ENCODE measurements around the gene GLA.
A peak's percentile ranks its signal among the peaks of the same experiment; 100 is the strongest.

Gene GLA

DNA sequence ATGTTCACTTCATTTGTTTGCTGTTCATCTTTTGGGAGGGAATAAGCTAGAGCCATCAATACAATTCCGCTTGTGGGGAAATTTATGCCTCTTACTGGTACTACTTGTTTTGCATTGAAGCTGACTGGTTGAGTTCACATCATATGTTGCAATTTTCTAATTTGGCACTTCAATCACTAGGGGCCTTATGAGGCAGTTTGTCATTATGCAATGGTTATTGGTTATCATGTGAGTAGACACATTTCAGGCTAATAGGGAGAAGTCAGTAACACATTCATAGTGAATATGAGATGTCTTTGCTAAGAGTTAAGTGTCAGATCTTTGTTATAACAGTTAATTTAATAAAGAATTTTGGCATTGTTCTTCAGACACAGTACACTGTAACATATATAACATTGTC, 11.9 kb downstream of the GLA start:
- no peak for DNase-seq (ENCODE audit: low read depth)

DNA sequence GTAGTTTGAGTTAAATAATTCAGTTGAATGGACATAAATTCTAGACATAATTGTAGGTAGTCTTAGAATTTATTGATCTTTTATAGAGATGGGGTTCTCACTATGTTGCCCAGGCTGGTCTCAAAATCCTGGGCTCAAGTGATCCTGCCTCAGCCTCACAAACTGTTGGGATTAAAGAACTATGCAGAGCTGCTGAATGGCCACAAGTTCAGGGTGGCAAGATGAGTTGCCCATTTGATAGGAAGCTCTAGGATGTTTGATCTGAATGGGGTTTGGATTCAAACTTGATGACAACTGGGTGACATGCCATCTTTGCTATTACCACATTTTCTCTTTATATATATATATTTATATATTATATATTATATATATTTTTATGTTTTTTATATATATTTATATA, 13.4 kb downstream of the GLA start:
- DNase-seq (ENCODE audit: low read depth): no peak

DNA sequence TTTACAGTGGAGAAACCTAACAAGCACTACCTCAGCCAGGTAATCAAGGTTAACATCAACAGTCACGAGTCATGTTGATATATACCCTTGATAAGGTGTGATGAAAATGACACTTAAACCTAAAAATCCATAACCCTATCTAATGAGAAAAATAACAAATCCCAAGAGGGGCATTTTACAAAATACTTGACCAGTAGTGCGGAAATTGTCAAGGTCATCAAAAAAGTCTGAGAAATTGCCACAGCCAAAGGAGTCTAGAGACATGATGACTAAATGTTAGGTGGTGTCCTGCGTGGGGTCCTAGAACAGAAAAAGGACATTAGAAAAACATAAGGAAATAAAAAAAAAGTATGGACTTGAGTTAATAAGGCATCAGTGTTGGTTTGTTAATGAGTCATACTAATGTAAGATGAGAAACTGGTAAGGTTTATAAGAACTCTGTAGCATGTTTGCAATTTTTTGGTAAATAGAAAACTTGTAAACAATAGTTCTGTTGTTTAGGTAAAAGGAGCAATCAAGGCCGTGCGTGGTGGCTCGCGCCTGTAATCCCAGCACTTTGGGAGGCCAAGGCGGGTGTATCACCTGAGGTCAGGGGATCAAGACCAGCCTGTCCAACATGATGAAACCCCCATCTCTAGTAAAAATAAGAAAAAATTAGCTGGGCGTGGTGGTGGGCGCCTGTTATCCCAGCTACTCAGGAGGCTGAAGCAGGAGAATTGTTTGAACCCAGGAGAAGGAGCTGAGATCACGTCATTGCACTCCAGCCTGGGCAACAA, 14.0 kb downstream of the GLA start:
- no peak for DNase-seq (ENCODE audit: low read depth)

GRCh38 chrX:101391831-101392230, 15.9 kb downstream of the GLA start:
- DNase-seq (ENCODE audit: low read depth): no peak

DNA sequence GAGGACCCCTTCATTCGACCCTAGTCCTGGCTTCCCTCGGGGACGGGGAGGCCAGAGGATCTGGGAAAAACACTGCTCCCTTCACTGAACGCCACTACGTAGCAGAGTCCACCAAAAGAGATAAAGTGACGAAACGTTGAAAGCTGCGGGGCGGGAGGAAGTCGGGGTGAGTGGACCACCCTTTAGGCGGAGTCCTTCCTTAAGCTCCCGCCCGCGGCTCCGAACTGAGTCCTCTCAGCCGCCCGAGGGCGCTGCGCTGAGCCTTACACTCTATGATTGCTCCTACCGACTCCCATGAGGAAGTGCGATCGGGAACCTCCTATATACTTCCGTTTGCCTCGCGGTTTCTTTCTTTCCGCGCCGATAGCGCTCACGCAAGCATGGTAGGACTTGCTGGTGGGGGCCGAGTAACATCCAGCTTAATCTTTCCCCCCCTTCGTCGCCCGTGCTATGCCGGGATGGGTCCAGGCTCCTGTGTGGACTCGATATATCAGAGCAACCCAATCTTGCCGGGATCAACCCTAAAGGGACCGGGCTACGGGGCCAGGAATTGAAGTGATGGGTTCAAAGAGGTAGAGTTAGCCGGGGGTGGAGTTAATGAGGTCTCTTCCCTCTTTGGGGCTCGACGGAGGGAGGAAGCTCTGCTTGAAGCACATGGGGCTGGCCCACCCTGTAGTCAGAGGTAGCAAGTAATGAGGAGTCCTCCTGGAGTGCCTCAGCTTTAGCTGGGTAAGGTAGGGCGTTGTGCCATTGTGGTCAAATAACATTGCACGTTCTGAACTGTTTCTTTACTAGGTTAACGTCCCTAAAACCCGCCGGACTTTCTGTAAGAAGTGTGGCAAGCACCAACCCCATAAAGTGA, 16.8 kb downstream of the GLA start, which contains the start of gene RPL36A:
Gene RPL36A (plus strand): TSS at position 348 of the 862 bp plus-strand sequence. CDS start 33 bp downstream, at position 381.
- peak; percentile 61 for DNase-seq (ENCODE audit: low read depth)

DNA sequence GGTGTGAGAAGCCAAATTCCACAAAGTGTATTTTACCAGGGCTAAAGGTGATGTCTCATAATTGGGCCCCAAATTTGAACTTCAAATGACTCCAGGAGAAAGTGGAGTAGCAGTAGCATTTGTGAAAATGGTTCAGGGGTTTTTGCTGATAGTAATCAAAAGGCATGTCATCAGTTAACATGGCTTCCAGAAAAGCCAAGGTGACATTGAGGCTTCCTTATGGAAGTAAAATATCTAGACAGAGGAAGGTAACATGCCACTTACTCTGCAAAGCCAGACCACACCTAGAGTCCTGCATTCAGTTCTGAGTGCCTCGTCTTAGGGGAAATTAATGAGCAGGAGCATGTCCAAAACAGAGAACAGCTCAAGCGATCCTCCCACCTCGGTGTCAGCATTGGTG, 19.1 kb downstream of the GLA start:
- no peak for DNase-seq (ENCODE audit: low read depth)

DNA sequence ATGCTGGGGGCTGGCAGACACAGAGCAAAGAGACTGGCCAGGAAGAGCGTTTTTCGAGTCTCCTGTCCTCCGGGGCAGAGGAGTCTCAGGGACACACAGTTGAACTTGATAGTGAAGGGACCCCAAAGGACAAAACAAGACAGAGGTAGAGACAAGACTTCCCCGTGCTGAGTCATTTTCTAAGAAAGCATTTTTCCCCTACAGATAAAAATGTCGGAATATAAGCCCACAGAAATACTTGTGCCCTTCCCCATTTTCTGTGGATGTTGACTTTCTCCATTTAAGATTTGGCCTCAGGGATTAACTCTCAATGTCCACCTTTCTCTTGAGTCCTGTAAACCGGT, 21.2 kb downstream of the GLA start:
- no peak for DNase-seq (ENCODE audit: low read depth)

DNA sequence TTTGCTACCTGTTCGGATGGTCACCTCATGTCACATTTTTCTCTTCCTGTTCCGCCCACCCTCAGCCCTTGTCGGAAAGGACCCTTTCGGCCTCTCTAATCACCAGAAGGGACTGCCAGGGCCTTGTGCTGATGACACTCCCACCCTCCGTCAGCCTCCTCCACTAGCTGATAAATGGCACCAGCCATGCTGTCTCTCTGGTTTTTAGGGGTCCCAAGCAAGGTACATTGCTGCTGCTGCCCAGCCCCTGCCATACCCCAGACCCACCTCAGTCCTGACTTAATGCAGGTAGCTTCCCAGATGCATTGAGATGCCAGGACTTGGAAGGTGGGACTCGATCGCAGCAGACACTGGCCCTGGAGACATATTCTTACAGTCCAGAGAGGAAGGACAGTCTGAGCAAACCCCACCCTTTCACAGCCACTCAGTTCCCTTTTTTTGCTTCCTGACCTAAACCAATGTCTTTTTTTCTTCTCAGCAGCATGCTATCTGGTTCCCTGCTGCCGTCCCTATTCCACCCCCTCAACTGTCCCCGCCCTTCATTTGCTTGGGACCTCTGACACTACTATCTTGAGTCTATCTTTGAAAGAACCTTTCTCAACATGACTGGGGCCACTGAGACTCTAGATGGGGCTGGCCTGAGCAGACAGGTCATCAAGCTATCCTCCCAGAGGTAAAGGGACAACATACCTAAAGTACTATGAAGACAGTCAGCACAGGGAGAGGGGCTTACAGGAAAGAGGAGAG, 21.8 kb downstream of the GLA start, which contains the start of gene BTK:
Gene BTK (minus strand): TSS at position 397 of the 747 bp plus-strand sequence. CDS start 10,907 bp downstream, outside the sequence.
- no peak for DNase-seq (ENCODE audit: low read depth)

DNA sequence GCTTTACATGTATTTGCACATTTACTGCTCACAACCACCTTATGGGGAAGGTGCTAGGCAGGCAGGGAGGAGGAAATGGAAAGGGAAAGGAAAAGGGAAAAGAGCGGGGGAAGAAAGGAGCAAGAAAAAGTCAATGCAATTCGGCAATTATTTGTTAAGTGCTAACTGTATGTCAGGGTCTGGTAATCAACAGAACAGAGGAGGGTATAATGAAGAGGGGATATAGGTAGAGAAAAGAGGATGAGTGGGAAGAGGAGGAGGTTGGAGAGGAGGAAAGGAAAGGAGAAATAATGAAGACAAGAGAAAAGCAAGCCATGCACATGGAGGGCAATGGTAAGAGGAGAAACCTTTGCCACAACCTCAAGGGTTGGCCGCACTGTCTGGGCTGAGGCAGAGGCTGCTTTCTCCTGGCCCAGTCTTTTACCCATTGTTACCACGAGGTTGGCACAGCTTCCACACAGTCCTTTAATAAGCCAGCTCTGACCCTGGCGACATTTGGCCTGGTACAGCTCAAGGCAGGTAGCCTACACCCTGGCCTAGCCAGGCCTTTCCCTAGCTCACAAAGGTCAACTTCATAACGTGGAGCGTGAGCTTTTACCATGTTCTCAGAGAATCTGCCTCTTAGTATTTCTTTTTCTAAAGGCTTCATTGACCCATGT, 22.6 kb downstream of the GLA start:
- DNase-seq (ENCODE audit: low read depth): no peak

DNA sequence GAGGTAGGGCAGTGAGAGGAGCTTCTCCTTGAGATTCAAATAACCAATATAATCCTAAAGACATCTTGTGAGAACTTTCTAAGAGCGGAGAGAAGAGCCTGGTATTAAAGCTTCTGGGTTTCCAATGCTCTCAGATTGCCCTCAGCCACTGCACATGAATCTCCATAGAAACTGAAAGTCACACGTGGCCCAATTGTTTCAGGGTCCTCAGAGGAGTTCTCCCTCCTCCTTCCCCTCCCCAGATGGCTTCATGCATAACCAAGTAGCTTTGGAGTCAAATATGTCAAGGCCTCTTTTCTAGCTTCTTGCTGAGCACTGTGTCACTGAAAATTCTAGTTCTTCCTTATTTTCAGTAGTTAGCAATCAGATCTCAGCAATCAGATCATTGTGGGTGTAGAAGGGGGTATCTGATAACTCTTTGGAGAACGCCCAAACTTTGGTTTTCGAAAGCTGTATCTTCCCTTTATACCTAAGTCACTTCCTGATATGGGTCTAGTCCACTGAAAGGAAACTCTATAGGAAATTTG, 24.0 kb downstream of the GLA start:
- no peak for DNase-seq (ENCODE audit: low read depth)

- DNase-seq (ENCODE audit: low read depth): no peak
Measured at GRCh38 chrX:101377547-101377946, 30.2 kb downstream of the GLA start.

- DNase-seq (ENCODE audit: low read depth): no peak
Measured at GRCh38 chrX:101370888-101371504, 36.7 kb downstream of the GLA start.

DNA sequence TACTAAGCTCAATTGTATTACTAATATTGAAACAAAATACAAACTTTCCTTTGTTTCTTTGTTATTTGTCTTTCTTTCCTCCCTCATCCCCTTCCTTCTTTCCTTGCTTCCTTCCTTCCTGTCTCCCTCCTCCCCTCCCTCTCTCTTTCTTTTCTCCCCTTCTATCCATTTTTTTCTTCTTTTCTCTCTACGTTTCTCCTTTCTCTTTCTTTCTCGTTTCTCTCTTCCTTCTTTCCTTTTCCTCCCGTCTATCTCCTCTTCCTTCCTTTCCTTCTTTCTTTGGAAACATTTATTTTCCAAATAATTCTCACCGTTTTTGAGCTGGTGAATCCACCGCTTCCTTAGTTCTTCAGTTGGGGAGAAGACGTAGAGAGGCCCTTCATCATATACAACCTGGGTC, 38.0 kb downstream of the GLA start:
- no peak for DNase-seq (ENCODE audit: low read depth)

DNA sequence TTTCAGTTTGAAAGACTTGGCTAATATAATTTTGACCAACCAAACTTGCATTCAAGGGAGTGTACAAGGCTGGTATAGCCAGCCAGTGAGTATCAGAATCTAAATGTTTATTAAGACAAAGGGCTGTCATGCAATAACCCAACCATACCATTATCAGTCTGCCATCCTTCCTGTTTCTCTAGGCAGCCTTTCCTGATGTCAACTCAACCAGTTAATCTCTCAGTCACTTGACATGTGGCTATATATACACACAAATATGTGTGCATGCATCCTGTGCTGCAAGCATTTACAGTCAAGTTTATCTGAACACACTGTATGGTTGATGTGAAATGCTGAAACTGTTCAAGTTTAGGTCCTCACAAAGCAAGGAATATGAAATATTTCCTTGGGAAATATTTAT, 38.9 kb downstream of the GLA start:
- DNase-seq (ENCODE audit: low read depth): no peak

DNA sequence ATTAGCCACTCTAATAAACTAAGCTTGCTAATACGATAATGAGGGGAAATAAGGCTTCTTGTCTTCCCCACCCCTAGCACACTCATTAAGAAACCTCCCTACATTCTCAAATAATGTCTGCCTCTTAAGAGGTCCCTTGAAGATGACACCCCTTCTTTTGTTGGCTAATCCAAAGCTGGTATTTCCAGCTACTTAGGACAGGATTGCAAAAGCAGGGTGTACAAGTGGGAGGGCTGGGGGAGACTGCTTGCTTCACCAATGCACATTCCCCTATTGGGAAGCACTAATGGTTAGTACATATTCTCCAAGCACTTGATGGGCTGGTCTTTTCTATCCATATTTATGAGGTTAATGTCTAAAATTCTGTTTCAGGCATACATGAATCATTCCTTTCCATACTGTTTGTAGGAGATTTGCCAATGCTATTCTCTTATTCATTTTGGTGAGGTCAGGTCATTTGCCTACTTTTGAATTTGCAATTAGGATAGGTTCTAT, 42.4 kb downstream of the GLA start:
- no peak for DNase-seq (ENCODE audit: low read depth)

- no peak for DNase-seq (ENCODE audit: low read depth)
Measured at GRCh38 chrX:101362757-101363156, 45.0 kb downstream of the GLA start.

- DNase-seq (ENCODE audit: low read depth): no peak
Measured at GRCh38 chrX:101362116-101362515, 45.6 kb downstream of the GLA start.

- no peak for DNase-seq (ENCODE audit: low read depth)
Measured at GRCh38 chrX:101360390-101360789, 47.3 kb downstream of the GLA start.

DNA sequence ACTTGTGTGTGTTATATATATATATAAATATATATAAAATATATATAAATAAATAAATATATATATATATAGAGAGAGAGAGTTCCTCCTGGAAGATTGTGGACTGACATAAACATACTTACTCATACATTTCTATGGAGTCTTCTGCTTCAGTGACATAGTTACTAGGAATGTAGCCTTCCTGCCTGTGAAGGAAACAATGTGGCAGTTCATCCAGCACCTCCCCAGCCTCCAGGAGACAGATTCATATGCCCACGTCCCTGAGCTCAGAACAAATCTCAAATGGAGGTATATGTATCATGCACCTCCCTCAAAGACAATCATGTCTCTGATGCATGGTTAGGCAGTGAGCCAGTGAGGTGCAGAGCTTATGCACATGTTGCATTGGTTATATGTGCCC, 47.8 kb downstream of the GLA start:
- DNase-seq (ENCODE audit: low read depth): no peak

- no peak for DNase-seq (ENCODE audit: low read depth)
Measured at GRCh38 chrX:101357166-101357795, 50.4 kb downstream of the GLA start.

DNA sequence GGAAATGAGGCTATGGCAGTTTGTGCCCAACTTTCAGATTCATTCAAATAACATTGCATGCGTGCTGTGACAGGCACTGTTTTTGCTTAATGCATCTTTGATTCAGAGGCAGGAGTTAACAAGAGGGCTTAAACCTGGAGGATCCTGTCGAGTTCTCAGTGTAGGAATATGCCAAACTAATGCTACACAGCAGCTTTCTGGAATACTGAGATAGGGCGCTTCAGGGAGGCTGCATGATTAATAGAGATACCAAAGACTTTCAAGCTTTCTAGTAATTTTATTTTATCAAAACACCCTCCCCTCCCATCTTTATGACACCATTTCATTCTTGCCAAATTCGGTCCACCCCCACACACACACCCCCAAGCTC, 58.5 kb downstream of the GLA start:
- no peak for DNase-seq (ENCODE audit: low read depth)
